Brain pericyte (primary cell): Measurements from ENCODE around the gene CBX5.
"Not testable (repeated sequence)": the region's sequence is repeated elsewhere in the genome, so short reads cannot be mapped to it uniquely, and the experiment has no call there.

Experiments
- DNase-seq: peaks from one replicate; pipeline ENCODE4 v3.0.0-alpha.2; 2012; ENCODE audit warnings: low read depth, low spot score

CBX5 gene

GRCh38 chr12:54197431-54197909 lies 82.5 kb downstream of the CBX5 start:
- DNase-seq = no peak

GRCh38 chr12:54197010-54197409 lies 82.9 kb downstream of the CBX5 start:
- no peak for DNase-seq

GRCh38 chr12:54196396-54196795 lies 83.5 kb downstream of the CBX5 start:
- DNase-seq = no peak

- no peak for DNase-seq
These were observed 84.1 kb downstream of the CBX5 start for GRCh38 chr12:54195737-54196347.

- no peak for DNase-seq
These were observed 84.7 kb downstream of the CBX5 start for GRCh38 chr12:54195080-54195736.

- DNase-seq = not testable (repeated sequence)
These were observed 85.3 kb downstream of the CBX5 start for GRCh38 chr12:54194611-54195010.

GRCh38 chr12:54193434-54193833 lies 86.5 kb downstream of the CBX5 start:
- DNase-seq = no peak

GRCh38 chr12:54191550-54192022 lies 88.3 kb downstream of the CBX5 start:
- peak; percentile 32 for DNase-seq

- DNase-seq = no peak
These were observed 88.8 kb downstream of the CBX5 start for GRCh38 chr12:54191126-54191525.

GRCh38 chr12:54189198-54189539 lies 90.8 kb downstream of the CBX5 start:
- DNase-seq = no peak

GRCh38 chr12:54187075-54187474 lies 92.8 kb downstream of the CBX5 start:
- DNase-seq = no peak

- DNase-seq = no peak
These were observed 94.0 kb downstream of the CBX5 start for GRCh38 chr12:54185919-54186318.

GRCh38 chr12:54185297-54185696 lies 94.6 kb downstream of the CBX5 start:
- DNase-seq = not testable (repeated sequence)

GRCh38 chr12:54184024-54184805 lies 95.7 kb downstream of the CBX5 start:
- no peak for DNase-seq

- DNase-seq = no peak
These were observed 96.9 kb downstream of the CBX5 start for GRCh38 chr12:54182981-54183380.

GRCh38 chr12:54182086-54182485 lies 97.8 kb downstream of the CBX5 start:
- DNase-seq = no peak
